GM12891 (cell line): ENCODE measurements around the gene NCKAP5.

Experiments
- POLR2A ChIP-seq: IDR thresholded peaks from 2 replicates; pipeline ENCODE4 v1.6.1; 2011; ENCODE audit warnings: low read depth, low read length, control low read depth
- TAF1 ChIP-seq: IDR thresholded peaks from 2 replicates; pipeline ENCODE4 v1.6.1; 2011; ENCODE audit warnings: low read depth, low read length, control low read depth

- TF ChIP-seq POLR2A: no peak
- no peak for TF ChIP-seq TAF1
Measured at GRCh38 chr2:132760405-132760804, 807.9 kb downstream of the NCKAP5 start.
